HUES48 (cell line): ENCODE results near the gene GDPD4.

Source experiments
- H3K27ac ChIP-seq: one replicate; pipeline ENCODE4 v1.7.0; 2013; ENCODE audit warnings: low read depth, low read length, inconsistent platforms
- H3K27me3 ChIP-seq: 2 replicates; pipeline ENCODE4 v1.6.1; 2013; ENCODE audit warnings: mild to moderate bottlenecking, low read length; ENCODE audit not compliant: control insufficient read depth, insufficient read depth
- H3K36me3 ChIP-seq: 2 replicates; pipeline ENCODE4 v1.6.1; 2013; ENCODE audit warnings: low read length; ENCODE audit not compliant: control insufficient read depth, insufficient read depth
- H3K4me1 ChIP-seq: 2 replicates; pipeline ENCODE4 v1.6.1; 2013; ENCODE audit warnings: mild to moderate bottlenecking, low read length; ENCODE audit not compliant: control insufficient read depth, insufficient read depth
- H3K4me3 ChIP-seq: 2 replicates; pipeline ENCODE4 v1.5.1; 2013; ENCODE audit warnings: mild to moderate bottlenecking, low read depth, low read length
- H3K9ac ChIP-seq: 2 replicates; pipeline ENCODE4 v1.6.1; 2013; ENCODE audit warnings: mild to moderate bottlenecking, low read depth, low read length, moderate library complexity
- H3K9me3 ChIP-seq: 2 replicates; pipeline ENCODE4 v1.6.1; 2013; ENCODE audit warnings: low read length; ENCODE audit not compliant: control insufficient read depth, insufficient read depth

GDPD4 gene

DNA sequence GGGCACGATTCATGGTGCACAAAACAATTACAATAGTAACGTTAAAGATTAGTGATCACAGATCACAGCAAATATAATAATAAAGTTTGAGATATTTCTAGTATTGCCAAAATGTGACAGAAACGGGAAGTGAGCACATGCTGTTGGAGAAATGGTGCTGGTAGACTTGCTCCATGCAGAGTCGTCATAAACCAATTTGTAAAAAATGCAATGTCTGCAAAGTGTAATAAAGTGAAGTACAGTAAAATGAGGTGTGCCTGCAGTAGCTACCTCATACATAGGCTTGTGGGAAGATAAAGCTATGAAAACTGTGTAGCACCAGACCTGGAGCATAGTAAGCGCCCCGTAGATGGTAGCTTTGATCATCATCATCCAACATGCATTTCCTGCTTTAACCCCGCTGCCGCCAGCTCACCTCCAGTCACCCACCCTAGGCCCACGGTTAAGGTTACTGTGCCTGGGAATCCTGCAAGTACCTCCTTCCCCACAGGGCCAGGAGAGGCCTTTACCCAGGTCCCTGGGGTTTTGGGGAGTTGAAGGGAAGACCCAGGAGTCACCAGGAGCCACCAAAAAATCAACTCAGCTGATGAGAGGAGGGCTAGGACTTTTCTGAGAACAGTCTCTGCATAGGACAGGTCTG lies 114.3 kb downstream of the GDPD4 start:
- Histone ChIP-seq H3K9ac (no peak overlapping the region), H3K36me3 (no peaks in the 10 kb centered on the region), H3K27me3 (no peaks in the 10 kb centered on the region), H3K4me1 (no peaks in the 10 kb centered on the region), H3K27ac (no peak overlapping the region), H3K9me3 (no peaks in the 10 kb centered on the region), H3K4me3 (no peak overlapping the region)

GRCh38 chr11:77186302-77186701 lies 115.2 kb downstream of the GDPD4 start:
- H3K9ac ChIP-seq = no peak overlapping the region
- no peaks in the 10 kb centered on the region for H3K9me3 ChIP-seq
- no peak overlapping the region for H3K4me3 ChIP-seq
- H3K27me3 ChIP-seq = no peaks in the 10 kb centered on the region
- no peaks in the 10 kb centered on the region for H3K36me3 ChIP-seq
- no peaks in the 10 kb centered on the region for H3K4me1 ChIP-seq
- no peak overlapping the region for H3K27ac ChIP-seq

GRCh38 chr11:77184136-77184860 lies 117.2 kb downstream of the GDPD4 start:
- H3K9ac ChIP-seq = no peak overlapping the region
- no peak overlapping the region for H3K4me3 ChIP-seq
- H3K9me3 ChIP-seq = no peaks in the 10 kb centered on the region
- H3K27me3 ChIP-seq = no peaks in the 10 kb centered on the region
- no peaks in the 10 kb centered on the region for H3K36me3 ChIP-seq
- no peak overlapping the region for H3K27ac ChIP-seq
- H3K4me1 ChIP-seq = no peaks in the 10 kb centered on the region

DNA sequence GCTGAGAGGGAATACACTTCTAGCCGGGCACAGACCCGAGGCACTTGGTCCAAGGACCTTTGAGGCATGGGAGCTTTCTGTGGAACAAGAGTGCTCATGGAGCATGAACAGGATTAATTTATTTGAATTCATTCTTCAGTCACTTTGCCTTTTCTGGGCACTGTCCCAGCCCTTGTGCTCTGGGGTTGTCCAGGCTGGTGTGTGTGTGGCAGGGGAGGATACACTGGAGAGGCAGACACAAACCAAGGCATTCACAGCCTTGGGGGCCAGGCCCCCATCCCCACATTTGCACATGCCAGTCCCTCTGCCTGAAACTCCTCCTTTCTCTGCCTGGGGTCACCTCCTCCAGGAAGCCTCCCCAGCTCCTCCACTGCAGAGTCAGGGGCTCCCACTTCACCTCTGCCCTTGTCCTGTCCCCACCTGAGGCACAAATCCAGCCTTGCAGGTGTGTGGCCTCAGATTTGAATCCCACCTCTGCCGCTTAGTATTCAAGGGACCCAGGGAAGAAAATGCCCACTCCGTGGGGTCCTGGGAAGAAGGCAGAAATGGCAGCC lies 118.0 kb downstream of the GDPD4 start:
- Histone ChIP-seq H3K4me3 (no peak overlapping the region), H3K27ac (no peak overlapping the region), H3K27me3 (no peaks in the 10 kb centered on the region), H3K9me3 (no peaks in the 10 kb centered on the region), H3K36me3 (no peaks in the 10 kb centered on the region), H3K9ac (no peak overlapping the region), H3K4me1 (no peaks in the 10 kb centered on the region)

DNA sequence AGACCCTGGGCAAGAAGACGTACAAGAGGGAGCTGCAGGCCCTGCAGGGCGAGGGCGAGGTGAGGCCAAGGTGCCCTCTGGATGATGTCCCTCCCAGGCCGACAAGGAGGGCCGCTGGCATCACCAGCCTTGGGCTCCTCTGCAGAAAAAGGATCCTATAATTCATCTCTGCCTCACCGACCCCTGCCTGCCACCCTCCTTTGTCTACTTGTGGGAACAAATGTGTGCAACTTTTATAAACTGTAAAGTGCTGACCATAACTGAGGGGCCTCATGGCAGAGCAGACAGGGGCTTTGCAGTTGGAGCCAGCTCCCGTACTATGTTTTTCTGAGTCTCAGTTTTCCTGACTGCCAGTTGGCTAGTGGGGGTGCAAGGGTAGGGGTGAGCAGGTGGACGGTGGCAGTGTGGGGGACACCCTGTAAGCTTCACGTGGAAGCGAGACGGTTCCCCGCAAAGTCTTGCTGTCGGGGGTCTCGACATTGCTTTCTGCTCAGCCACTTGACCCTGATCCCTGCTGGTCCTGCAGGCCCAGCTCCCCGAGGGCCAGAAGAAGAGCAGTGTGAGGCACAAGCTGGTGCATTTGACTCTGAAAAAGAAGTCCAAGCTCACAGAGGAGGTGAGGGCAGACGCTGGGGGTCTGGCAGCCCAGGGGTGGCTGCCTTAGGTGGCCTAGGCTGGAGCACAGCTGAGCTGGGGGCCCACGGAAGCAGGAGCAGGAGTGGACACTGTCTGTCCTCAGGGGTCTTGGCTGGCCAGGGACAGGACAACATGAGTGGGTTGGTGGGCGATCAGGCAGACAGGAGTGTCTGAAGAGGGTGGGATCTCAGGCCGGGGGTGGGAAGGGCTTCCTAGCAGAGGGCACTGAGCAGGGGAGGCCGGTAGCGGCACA lies 118.7 kb downstream of the GDPD4 start:
- Histone ChIP-seq H3K27me3 (no peaks in the 10 kb centered on the region), H3K27ac (no peak overlapping the region), H3K9me3 (no peaks in the 10 kb centered on the region), H3K9ac (no peak overlapping the region), H3K4me3 (no peak overlapping the region), H3K36me3 (no peaks in the 10 kb centered on the region), H3K4me1 (no peaks in the 10 kb centered on the region)

- Histone ChIP-seq H3K27me3 (no peaks in the 10 kb centered on the region), H3K4me3 (no peak overlapping the region), H3K4me1 (no peaks in the 10 kb centered on the region), H3K36me3 (no peaks in the 10 kb centered on the region), H3K27ac (no peak overlapping the region), H3K9ac (no peak overlapping the region), H3K9me3 (no peaks in the 10 kb centered on the region)
Observed at GRCh38 chr11:77181799-77182541, 119.5 kb downstream of the GDPD4 start.

GRCh38 chr11:77181226-77181625 lies 120.3 kb downstream of the GDPD4 start:
- no peaks in the 10 kb centered on the region for H3K27me3 ChIP-seq
- H3K36me3 ChIP-seq = no peaks in the 10 kb centered on the region
- H3K4me1 ChIP-seq = 0 out of 2 replicates have a peak, but pooled peaks cover 4% of the 10 kb centered on the region
- H3K27ac ChIP-seq = no peak overlapping the region
- no peaks in the 10 kb centered on the region for H3K9me3 ChIP-seq
- no peak overlapping the region for H3K4me3 ChIP-seq
- H3K9ac ChIP-seq = no peak overlapping the region

DNA sequence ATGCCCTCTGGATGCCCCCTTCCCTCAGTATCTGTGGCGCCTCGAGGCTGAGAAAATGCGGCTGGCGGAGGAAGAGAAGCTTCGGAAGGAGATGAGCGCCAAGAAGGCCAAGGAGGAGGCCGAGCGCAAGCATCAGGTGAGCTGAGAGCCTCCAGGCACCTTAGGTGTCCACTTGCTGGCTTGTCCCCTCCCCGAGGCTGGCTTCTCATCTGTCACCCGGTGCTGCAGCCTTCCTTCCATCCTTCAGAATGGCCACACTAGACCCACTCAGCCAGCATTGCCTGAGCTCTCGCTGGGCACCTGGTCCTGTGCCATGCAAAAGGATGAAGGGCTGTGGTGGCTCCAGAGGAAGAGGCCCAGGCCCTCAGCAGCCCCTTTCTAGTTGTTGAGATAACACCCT lies 121.1 kb downstream of the GDPD4 start:
- no peaks in the 10 kb centered on the region for H3K27me3 ChIP-seq
- no peaks in the 10 kb centered on the region for H3K9me3 ChIP-seq
- H3K27ac ChIP-seq = no peak overlapping the region
- H3K4me3 ChIP-seq = no peak overlapping the region
- no peak overlapping the region for H3K9ac ChIP-seq
- no peaks in the 10 kb centered on the region for H3K36me3 ChIP-seq
- peaks cover 12% of the 10 kb centered on the region for H3K4me1 ChIP-seq

DNA sequence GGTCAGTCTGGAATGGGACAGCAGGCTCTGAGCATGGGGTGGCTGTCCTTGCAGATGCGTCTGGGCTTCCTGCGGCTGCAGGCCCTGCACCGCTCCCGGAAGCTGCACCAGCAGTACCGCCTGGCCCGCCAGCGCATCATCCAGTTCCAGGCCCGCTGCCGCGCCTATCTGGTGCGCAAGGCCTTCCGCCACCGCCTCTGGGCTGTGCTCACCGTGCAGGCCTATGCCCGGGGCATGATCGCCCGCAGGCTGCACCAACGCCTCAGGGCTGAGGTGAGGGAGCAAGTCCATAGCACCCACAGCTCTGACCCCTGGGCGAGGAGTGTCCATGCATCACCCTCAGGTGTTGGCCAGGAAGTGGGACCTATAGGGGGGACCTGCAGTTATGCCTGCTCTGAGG lies 121.8 kb downstream of the GDPD4 start:
- Histone ChIP-seq H3K36me3 (no peaks in the 10 kb centered on the region), H3K27ac (no peak overlapping the region), H3K27me3 (no peaks in the 10 kb centered on the region)

DNA sequence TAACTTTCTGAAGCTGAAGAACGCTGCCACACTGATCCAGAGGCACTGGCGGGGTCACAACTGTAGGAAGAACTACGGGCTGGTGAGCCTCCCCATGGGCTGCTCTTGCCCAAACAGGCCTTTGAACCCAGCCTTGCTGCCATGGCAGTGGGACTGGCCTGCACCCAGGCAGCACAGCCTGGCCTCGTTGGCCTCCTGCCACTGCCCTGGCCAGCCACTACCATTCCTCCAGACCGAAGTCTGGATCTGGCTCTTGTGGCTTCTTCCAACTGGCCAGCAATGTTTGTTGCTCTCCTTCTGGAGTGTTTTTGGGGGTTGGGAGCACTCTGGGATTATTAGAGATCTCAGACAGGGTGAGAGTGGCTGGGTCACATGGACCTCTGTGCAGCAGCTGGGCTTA lies 122.4 kb downstream of the GDPD4 start:
- no peaks in the 10 kb centered on the region for H3K9me3 ChIP-seq
- H3K27me3 ChIP-seq = no peaks in the 10 kb centered on the region
- H3K9ac ChIP-seq = no peak overlapping the region
- no peaks in the 10 kb centered on the region for H3K36me3 ChIP-seq
- peaks cover 18% of the 10 kb centered on the region for H3K4me1 ChIP-seq
- H3K27ac ChIP-seq = no peak overlapping the region
- H3K4me3 ChIP-seq = no peak overlapping the region

More for the DNA sequence above, 121.8 kb downstream of the GDPD4 start:
- H3K4me3 ChIP-seq = no peak overlapping the region
- H3K4me1 ChIP-seq = peaks cover 14% of the 10 kb centered on the region
- H3K9ac ChIP-seq = no peak overlapping the region
- no peaks in the 10 kb centered on the region for H3K9me3 ChIP-seq
